AG04450 (cell line): ENCODE results near the gene KDM4F. TPM values are rescaled to one million over a fixed set of nuclear protein-coding genes. Genes with fewer than 3 reads are reported as not detected.

Experiments used
- CTCF ChIA-PET: fragments of 300-600, 350-600 bp; formaldehyde crosslinking; extraction: SDS; loops from one replicate; lab custom pipeline; 2022; ENCODE audit warnings: antibody characterized with exemption, inconsistent platforms; lab: Charles Lee
- POLR2A ChIA-PET: fragments of 350-600 bp; formaldehyde crosslinking; extraction: SDS; loops from one replicate; lab custom pipeline; 2021; ENCODE audit warnings: antibody characterized with exemption, inconsistent platforms; lab: Yijun Ruan, JAX
- DNase-seq: peaks from one replicate; pipeline ENCODE4 v3.0.0-alpha.2; 2011; ENCODE audit warnings: low read depth, low spot score
- H3K27ac ChIP-seq: one replicate; pipeline ENCODE4 v1.5.1; 2012; ENCODE audit warnings: low read depth, low read length, control low read depth
- H3K27me3 ChIP-seq: one replicate; pipeline ENCODE4 v1.6.0; 2012; ENCODE audit warnings: low read length; ENCODE audit not compliant: control insufficient read depth, insufficient read depth
- H3K4me3 ChIP-seq: 2 replicates; pipeline ENCODE4 v1.5.1; 2011; ENCODE audit warnings: mild to moderate bottlenecking, low read depth, low read length, control low read depth
- H3K9me3 ChIP-seq: 2 replicates; pipeline ENCODE4 v1.5.1; 2012; ENCODE audit warnings: low read length; ENCODE audit not compliant: control insufficient read depth, insufficient read depth
- polyA plus RNA-seq: library from polyadenylated mRNA; depleted of rRNA; stranded (reverse); fragments of >200 nt; gene quantifications from 2 replicates; pipeline ENCODE4 v1.2.3, GENCODE V29; 2011
- TF ChIP-seq, protein P1 (sequence below): IDR thresholded peaks from 2 replicates; pipeline ENCODE4 v1.5.1; 2011; ENCODE audit warnings: low read depth, low read length, control low read depth, inconsistent platforms

The KDM4F gene
- polyA plus RNA-seq, 1 experiment: not detected

DNA sequence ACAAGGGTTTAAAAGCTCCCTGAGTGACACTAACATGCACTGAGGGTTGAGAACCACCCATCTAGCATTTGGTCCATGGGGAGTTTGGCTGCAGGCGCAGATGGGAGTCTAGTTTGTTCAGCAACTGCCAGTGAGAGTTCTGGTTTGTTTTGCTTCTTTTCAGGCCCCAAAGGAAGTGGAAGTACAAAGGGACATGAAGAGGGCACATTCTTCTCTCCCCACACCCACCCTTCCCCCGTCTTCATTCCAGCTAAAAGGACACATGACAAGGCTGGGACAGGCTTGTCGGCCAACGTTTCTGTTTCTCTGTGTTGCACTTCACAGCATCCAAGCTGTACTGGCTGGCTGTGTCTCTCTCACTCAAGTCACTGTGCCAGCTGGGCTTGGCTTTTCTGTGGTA, 32.2 kb downstream of the KDM4F start:
- TF ChIP-seq, protein P1, sequence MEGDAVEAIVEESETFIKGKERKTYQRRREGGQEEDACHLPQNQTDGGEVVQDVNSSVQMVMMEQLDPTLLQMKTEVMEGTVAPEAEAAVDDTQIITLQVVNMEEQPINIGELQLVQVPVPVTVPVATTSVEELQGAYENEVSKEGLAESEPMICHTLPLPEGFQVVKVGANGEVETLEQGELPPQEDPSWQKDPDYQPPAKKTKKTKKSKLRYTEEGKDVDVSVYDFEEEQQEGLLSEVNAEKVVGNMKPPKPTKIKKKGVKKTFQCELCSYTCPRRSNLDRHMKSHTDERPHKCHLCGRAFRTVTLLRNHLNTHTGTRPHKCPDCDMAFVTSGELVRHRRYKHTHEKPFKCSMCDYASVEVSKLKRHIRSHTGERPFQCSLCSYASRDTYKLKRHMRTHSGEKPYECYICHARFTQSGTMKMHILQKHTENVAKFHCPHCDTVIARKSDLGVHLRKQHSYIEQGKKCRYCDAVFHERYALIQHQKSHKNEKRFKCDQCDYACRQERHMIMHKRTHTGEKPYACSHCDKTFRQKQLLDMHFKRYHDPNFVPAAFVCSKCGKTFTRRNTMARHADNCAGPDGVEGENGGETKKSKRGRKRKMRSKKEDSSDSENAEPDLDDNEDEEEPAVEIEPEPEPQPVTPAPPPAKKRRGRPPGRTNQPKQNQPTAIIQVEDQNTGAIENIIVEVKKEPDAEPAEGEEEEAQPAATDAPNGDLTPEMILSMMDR: no peak
- Histone ChIP-seq H3K27ac (no peak overlapping the region), H3K4me3 (no peak overlapping the region), H3K27me3 (no peaks in the 10 kb centered on the region), H3K9me3 (no peaks in the 10 kb centered on the region)
- ChIA-PET CTCF (interaction anchor here (1.0 to 2.5 kb wide), 4 partner anchors 9 to 15 kb away, joined by 3 to 7 read pairs (median 4); partner anchors contain the start of gene SRSF8), POLR2A (interaction anchor here (0.7 kb wide), 1 partner anchor 8 kb away, joined by 4 read pairs; no protein-coding TSS in a partner anchor)
- no peak for DNase-seq

DNA sequence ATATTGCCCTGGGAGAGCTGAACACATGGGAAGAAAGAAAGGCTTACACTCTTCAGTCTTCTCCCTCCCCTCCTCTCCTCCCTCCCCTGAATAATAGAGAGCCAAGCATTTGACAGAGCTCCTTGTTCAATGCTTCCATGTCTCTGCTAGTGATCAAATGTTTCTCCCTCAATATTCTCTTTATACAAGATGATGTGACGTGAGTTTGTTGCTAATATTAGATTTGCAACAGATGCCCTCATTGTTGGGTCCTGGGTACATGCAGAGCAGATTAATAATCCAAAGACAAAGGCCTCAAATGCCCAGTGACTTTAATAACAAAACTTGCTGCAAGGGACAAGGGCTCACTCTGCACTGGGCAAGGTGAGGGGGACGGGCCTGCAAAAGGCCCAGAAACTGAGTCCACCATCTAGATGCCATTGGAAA, 33.4 kb downstream of the KDM4F start:
- H3K27me3 ChIP-seq: no peaks in the 10 kb centered on the region
- H3K27ac ChIP-seq: no peak overlapping the region
- no peak for DNase-seq
- TF ChIP-seq, protein P1: no peak
- ChIA-PET CTCF (interaction anchor here (1.0 kb wide), 1 partner anchor 13 kb away, joined by 3 read pairs; no protein-coding TSS in a partner anchor), POLR2A (no interaction called here)
- no peak overlapping the region for H3K4me3 ChIP-seq
- no peaks in the 10 kb centered on the region for H3K9me3 ChIP-seq

DNA sequence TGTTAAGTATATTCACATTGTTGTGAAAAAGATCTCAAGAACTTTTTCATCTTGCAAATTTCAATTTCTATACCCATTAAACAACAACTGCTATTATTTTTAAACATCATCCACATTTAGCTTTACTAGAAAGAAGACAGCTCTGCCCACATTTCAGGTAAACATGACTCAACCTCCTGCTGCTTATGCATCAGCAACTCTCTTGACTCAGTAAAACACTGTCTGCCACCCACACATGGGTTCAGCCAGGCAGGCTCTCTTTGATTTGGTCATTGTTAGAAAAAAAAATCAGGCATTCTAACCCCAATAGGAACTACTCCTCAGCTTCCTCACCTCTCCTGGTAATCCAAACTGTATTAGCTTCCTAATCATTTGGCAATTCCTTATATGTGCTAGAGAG, 35.3 kb downstream of the KDM4F start:
- ChIA-PET POLR2A (interaction anchor here (1.2 kb wide), 1 partner anchor 17 kb away, joined by 3 read pairs; the partner anchor contains the start of gene SRSF8), CTCF (interaction anchor here (1.3 to 2.9 kb wide), 4 partner anchors 14 to 621 kb away, joined by 4 to 12 read pairs (median 8); no protein-coding TSS in a partner anchor)
- no peak overlapping the region for H3K27ac ChIP-seq
- no peak for DNase-seq
- H3K9me3 ChIP-seq: no peaks in the 10 kb centered on the region; the same call in 1 of the 2 replicates
- TF ChIP-seq, protein P1: no peak
- H3K27me3 ChIP-seq: no peaks in the 10 kb centered on the region
- no peak overlapping the region for H3K4me3 ChIP-seq

DNA sequence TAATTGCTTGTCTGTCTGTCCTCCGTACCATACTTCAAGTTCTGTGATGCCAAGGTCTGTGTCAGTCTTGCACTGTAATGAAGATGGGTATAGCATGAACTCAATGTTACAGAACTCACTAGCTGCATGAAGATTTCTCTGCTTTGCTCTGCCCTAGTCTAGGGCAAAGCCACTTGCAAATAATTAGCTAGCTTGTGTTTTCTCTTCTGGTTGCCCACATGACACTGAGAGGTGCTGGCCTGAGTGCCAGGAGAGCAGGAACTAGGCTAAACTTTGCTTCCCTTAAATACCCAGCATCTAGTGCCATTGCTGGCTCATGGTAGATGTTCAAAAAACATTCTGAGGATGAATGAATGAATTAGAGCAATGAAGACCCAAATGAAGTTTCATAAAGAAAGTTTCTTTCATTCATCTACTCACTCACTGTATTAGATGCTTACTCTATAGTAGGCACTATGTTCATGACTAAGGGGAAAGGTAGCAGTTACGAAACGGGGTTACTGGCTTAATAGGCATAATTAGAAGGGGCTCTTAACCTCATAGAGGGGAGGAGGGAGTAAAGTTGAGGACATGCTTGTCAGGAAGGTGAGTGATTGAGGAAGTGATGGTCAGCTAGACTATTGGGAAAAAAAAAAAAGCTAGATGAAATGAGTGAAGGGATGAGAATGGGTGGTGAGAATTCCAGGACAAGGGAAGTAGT, 36.0 kb downstream of the KDM4F start:
- H3K4me3 ChIP-seq: no peak overlapping the region
- no peaks in the 10 kb centered on the region for H3K27me3 ChIP-seq
- POLR2A ChIA-PET: interaction anchor here (0.6 kb wide), 2 partner anchors 18 to 57 kb away, joined by 3 to 4 read pairs; no protein-coding TSS in a partner anchor
- CTCF ChIA-PET: interaction anchor here (1.6 to 2.9 kb wide), 3 partner anchors 15 to 621 kb away, joined by 4 to 12 read pairs (median 9); no protein-coding TSS in a partner anchor
- H3K27ac ChIP-seq: no peak overlapping the region
- TF ChIP-seq, protein P1: no peak
- no peak for DNase-seq
- no peaks in the 10 kb centered on the region; the same call in 1 of the 2 replicates for H3K9me3 ChIP-seq

DNA sequence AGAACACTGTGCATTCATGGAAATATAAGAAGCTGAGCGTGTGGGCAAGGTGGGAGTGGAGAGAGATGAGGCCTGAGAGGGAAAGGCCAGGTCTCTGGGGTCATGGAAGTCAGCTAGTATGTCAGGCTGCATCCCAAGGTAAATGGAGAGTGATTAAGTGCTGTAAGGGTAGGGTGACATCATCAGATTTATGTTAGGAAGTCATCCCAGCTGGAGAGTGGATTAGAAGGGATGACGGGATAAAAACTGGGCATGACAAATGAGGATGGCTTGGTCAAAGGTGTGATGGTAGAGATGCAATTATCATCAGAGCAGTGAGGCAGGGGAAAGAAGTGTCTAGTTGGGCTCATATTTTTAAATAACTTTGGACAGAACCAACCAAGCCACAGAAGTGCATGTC, 36.9 kb downstream of the KDM4F start:
- TF ChIP-seq, protein P1: no peak
- Histone ChIP-seq H3K27me3 (no peaks in the 10 kb centered on the region), H3K9me3 (no peaks in the 10 kb centered on the region; the same call in 1 of the 2 replicates), H3K27ac (no peak overlapping the region), H3K4me3 (no peak overlapping the region)
- POLR2A ChIA-PET: interaction anchor here (0.6 kb wide), 2 partner anchors 19 to 56 kb away, joined by 3 to 4 read pairs; no protein-coding TSS in a partner anchor
- no peak for DNase-seq
- CTCF ChIA-PET: interaction anchor here (2.9 kb wide), 1 partner anchor 16 kb away, joined by 12 read pairs; no protein-coding TSS in a partner anchor
